ENCODE measurements around the gene KASH5.

Gene KASH5

GRCh38 chr19:49461656-49462055 is 73.6 kb downstream of the KASH5 start:
- no peak for DNase-seq

GRCh38 chr19:49462492-49462891 is 74.4 kb downstream of the KASH5 start:
- DNase-seq: no peak

DNA sequence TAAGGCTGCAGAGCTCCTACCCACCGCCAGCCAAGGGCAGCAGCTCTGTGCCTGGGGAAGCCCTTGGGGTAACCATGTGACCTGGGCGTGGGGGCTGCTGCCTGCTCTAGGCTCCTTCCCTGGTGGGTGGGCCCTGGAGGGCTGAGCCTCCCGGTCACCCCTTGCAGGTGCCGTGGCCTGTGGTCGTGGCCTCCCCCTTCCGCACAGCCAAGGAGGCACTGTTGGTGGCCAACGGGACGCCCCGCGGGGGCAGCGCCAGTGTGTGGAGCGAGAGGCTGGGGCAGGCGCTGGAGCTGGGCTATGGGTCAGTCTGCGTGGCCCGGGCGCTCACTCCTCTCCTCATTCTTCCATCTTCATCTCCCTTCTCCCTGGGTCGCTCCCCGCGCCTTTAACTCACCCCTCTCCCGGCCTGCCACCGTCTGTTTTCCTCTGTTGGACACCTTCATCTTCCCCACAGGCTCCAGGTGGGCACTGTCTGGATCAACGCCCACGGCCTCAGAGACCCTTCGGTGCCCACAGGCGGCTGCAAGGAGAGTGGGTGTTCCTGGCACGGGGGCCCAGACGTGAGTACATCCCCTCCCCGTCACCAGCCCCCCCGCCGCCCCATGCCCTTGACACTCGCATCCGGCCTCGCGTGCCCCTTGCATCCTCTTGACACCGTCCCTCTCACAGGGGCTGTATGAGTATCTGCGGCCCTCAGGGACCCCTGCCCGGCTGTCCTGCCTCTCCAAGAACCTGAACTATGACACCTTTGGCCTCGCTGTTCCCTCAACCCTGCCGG is 76.1 kb downstream of the KASH5 start:
- DNase-seq: no peak

DNA sequence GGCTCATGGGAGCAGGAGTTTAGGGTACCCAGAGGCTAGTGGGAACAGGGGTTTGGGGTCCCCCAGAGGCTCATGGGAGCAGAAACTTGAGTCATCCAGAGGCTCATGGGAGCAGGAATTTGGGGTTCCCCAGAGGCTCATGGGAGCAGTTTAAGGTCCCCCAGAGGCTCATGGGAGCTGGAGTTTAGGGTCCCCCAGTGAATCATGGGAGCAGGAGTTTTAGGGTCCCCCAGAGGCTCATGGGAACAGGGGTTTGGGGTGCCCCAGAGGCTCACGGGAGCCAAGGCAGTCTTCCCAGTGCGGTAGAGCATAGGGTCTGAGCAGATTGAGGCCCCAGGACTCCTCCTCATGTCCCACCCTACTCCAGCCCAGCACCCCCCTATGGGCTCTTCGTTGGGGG is 77.3 kb downstream of the KASH5 start:
- DNase-seq: no peak
